Superior temporal gyrus (tissue), 1 donor: ENCODE measurements around the gene HOXA3.

Experiments used
- DNase-seq: peaks from one replicate; pipeline ENCODE4 v3.0.0-alpha.2; 2016; ENCODE audit errors: extremely low spot score

HOXA3 gene

GRCh38 chr7:27156508-27156898, 4.1 kb upstream of the HOXA3 start, which contains the start of gene HOXA7:
HOXA7 (minus strand) TSS chr7:27156675; CDS start chr7:27156545, 130 bp downstream.
- no peak for DNase-seq

GRCh38 chr7:27155816-27156507, 3.6 kb upstream of the HOXA3 start:
- DNase-seq = no peak

- DNase-seq = no peak
Measured at GRCh38 chr7:27154901-27155815, 2.8 kb upstream of the HOXA3 start.

- no peak for DNase-seq
Measured at GRCh38 chr7:27154369-27154768, 2.0 kb upstream of the HOXA3 start.

- DNase-seq = no peak
Measured at GRCh38 chr7:27153526-27153925, 1.1 kb upstream of the HOXA3 start.

GRCh38 chr7:27152816-27153442, 546 bp upstream of the HOXA3 start:
- DNase-seq = no peak

GRCh38 chr7:27151341-27151930, 947 bp downstream of the HOXA3 start:
- no peak for DNase-seq

GRCh38 chr7:27150568-27151340, 1.6 kb downstream of the HOXA3 start:
- no peak for DNase-seq

- DNase-seq = no peak
Measured at GRCh38 chr7:27149842-27150567, 2.4 kb downstream of the HOXA3 start.

GRCh38 chr7:27148756-27149641, 3.4 kb downstream of the HOXA3 start:
- no peak for DNase-seq

GRCh38 chr7:27148031-27148755, 4.2 kb downstream of the HOXA3 start:
- DNase-seq = no peak

- DNase-seq = no peak
Measured at GRCh38 chr7:27147199-27148030, 5.0 kb downstream of the HOXA3 start, which contains the start of gene HOXA6. HOXA6 (minus strand) TSS chr7:27147774; CDS start chr7:27147749, 25 bp downstream.

- no peak for DNase-seq
Measured at GRCh38 chr7:27146491-27147198, 5.7 kb downstream of the HOXA3 start.

- no peak for DNase-seq
Measured at GRCh38 chr7:27145914-27146412, 6.4 kb downstream of the HOXA3 start.

GRCh38 chr7:27145165-27145913, 7.0 kb downstream of the HOXA3 start:
- no peak for DNase-seq

GRCh38 chr7:27144781-27145164, 7.6 kb downstream of the HOXA3 start:
- DNase-seq = no peak
